A549 treated with DMSO at 1 μM for 4 hours (cell line): Measurements from ENCODE around the gene BICRA. TPM values are rescaled to one million over a fixed set of nuclear protein-coding genes. Genes with fewer than 3 reads are reported as not detected.

ENCODE experiments used
- total RNA-seq: library from RNA; stranded (reverse); fragments of 200-300 nt; extraction: Qiagen RNA extraction; gene quantifications from 5 replicates; pipeline ENCODE4 v1.2.3, GENCODE V29; 2022; ENCODE audit warnings: low read depth

Gene BICRA
- total RNA-seq = 12.5 to 17.2 TPM (median 12.7 TPM) in 5 replicates

DNA sequence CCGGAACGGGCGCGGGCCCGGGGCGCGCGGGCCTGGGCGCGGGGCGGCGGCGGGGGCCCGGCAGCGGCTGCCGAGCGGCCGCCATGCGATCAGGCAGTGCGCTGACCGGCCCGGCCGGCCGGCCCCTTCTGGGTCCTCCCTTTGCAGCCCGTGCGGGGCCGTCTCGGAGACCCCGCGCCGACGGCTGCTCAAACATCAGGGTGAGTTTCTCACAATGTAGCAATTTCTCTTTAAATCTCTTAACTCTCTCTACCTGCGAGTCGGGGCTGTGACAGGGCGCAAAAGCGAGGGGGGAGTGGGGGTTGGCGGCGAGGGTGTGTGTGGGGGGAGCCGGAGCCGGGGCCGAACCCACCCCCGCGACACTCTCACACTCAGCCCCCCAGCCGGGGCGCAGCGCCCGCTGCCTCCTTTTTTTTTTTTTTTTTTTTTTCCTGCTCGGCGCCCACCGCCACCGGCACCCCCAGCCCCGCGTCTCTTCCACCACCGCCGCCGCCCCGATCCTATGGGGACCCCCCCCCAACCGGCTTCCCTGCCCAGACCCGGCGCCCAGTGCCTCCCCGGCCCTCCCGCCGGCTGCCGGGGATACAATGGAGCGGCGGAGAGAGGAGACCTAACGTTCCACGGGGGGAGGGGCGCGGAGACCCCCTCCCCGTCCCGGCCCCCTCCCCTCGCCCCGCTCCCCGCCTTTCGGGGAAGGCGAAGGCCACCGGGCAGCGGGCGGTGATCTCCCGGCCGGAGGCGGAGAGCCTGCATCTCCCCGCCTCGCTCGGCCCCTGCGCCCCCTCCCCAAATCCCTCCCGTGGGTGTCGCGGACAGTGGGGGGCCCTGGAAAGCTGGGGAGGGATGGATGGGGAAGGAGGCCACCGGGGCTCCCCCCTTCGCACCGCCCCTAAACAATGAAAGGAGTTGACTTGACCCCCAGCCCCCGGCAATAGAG, at the start of gene BICRA:
TSS of gene BICRA (plus strand) at position 166 of the 937 bp plus-strand sequence. CDS start 64,441 bp downstream, outside the sequence.

DNA sequence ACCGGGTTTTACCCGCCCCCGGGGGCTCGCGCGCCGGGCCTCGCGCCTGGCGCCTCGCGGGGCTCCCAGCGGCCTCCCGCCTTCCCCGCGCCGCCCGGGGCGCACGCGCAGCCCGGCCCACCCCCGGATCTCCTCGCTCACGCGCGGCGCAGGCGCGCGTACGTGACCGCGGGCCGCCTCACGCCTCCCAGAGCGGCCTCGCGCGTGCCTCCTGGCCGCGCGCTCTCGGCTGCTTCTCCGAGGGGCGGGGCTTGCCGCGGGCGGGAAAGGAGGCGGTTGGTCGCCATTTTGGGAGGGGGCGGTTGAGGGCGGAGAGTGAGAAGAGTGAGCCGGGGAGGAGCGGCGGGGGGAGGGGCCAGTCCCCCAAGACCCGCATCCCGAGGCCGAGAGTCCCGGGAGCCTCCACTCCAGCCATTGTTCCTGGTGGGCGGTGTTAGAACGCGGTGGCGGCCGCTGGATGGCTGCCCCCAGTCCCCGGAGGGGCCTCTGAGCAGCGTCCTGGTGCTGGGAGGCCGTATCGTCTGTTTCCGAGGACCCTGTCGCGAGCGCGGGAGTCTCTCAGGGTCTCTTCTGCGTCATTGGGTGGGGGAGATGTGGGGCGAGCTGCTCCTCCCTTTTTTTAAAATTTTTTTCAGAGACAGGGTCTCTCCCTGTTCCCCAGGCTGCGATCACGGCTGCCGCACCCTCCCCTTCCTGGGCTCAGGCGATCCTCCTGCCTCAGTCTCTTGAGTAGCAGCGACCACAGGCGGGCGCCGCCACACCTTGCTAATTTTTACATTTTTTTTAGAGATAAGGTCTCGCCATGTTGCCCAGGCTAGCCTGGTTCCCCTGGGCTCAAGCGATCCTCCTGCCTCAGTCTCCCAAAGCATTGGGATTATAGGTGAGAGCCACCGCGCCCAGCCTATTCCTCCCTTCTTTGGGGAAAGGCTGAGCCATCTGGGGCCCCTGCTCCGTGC, 35.6 kb upstream of the BICRA start, which contains the start of gene ZNF541:
TSS of gene ZNF541 (minus strand) at position 78 of the 956 bp plus-strand sequence. CDS start 17,292 bp downstream, outside the sequence.

DNA sequence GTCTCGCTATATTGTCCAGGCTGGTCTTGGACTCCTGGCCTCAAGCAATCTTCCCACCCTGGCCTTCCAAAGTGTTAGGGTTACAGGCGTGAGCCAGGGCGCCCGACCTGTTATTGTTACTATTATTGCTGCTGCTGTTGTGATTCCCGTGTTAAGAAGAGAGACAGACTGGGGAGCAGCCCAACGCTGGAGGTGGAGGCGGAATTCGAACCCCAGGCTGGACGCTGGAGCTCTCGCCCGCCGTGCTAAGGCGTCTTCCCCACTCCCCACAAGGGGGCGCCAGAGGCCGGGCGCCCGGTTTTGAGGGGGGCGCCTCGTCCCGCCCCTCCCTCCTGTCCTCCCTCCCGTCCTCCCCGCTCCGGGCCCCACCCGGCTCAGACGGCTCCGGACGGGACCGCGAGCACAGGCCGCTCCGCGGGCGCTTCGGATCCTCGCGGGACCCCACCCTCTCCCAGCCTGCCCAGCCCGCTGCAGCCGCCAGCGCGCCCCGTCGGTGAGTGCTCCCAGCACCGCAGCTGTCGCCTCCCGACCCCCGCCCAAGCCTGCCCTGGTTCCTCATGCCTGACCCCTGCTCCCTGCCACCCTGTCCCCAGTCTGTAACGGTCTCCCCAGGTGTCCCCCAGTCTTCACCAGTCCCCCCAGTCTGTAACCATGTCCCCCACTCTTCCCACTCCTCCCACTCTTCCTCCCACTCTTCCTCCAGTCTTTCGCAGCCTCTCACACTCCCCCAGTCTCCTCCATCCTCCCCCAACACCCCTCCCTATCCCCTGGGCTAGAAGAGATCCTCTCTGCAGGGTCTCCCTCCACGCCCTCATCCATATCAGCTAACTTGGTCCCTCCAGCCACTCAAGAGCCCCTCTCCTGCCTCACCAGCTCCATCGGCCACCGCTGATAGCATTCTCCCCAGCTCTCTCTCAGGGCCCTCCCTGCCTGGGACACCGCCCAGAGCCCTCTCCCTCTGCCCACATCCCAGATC, 104.4 kb downstream of the BICRA start, which contains the start of gene EHD2:
TSS of gene EHD2 (plus strand) at position 377 of the 976 bp plus-strand sequence. CDS start 3,191 bp downstream, outside the sequence.

DNA sequence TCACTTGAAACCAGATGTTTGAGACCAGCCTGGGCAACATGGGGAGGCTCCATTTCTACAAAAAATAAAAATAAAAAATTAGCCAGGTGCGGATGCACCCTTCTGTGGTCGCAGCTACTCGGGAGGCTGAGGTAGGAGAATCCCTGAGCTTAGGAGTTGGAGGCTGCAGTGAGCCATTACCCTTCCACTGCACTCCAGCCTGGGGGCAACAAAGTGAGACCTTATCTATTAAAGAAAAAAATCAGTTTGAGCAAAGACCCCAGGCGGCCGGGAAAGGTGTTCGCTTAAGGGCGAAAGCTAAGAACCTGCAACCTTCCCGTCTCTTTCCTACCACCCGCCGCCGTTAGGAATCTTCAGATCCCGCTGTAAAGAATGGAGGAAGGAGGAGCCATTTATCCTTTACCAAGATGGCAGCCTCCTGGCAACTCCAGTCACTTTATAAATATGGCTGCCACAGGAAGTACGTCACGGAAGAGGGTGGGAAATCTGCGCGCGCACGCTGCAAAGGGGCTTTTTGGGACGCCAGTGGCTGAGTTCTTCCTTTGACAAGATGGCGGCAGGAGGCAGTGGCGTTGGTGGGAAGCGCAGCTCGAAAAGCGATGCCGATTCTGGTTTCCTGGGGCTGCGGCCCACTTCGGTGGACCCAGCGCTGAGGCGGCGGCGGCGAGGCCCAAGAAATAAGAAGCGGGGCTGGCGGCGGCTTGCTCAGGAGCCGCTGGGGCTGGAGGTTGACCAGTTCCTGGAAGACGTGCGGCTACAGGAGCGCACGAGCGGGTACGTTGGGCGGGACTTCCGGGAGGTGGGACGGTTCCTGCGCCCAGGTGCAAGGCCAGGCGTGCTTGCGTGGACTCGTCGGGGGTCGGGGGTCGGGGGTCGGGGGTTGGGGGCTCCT, 136.3 kb downstream of the BICRA start, which contains the start of gene NOP53:
TSS of gene NOP53 (plus strand) at position 537 of the 892 bp plus-strand sequence. CDS start at position 551, 14 bp downstream.

Other genes starting within 250 kb of the BICRA start
- 31.2 to 40.3 TPM (median 33.7 TPM) in 5 replicates for gene MEIS3, start 189.6 kb upstream of the BICRA start, total RNA-seq
- gene SLC8A2, start 137.2 kb upstream of the BICRA start, total RNA-seq = 0.17 to 0.51 TPM (median 0.44 TPM) in 5 replicates
- 16.7 to 22.4 TPM (median 21.2 TPM) in 5 replicates for gene KPTN, start 124.9 kb upstream of the BICRA start, total RNA-seq
- 85.6 to 109 TPM (median 90.4 TPM) in 5 replicates for gene NAPA, start 94.1 kb upstream of the BICRA start, total RNA-seq
- not detected in 5 replicates for gene ZNF541, start 36.0 kb upstream of the BICRA start, total RNA-seq
- 106 to 151 TPM (median 129 TPM) in 5 replicates for gene EHD2, start 104.3 kb downstream of the BICRA start, total RNA-seq
- 227 to 326 TPM (median 233 TPM) in 5 replicates for gene NOP53, start 136.4 kb downstream of the BICRA start, total RNA-seq
- 102 to 159 TPM (median 147 TPM) in 5 replicates for gene SELENOW, start 169.6 kb downstream of the BICRA start, total RNA-seq
- not detected in 5 replicates for gene TPRX1, start 195.4 kb downstream of the BICRA start, total RNA-seq
- gene CRX, start 212.8 kb downstream of the BICRA start, total RNA-seq = not detected in 5 replicates